Measurements from ENCODE around the gene RNF182.

DNA sequence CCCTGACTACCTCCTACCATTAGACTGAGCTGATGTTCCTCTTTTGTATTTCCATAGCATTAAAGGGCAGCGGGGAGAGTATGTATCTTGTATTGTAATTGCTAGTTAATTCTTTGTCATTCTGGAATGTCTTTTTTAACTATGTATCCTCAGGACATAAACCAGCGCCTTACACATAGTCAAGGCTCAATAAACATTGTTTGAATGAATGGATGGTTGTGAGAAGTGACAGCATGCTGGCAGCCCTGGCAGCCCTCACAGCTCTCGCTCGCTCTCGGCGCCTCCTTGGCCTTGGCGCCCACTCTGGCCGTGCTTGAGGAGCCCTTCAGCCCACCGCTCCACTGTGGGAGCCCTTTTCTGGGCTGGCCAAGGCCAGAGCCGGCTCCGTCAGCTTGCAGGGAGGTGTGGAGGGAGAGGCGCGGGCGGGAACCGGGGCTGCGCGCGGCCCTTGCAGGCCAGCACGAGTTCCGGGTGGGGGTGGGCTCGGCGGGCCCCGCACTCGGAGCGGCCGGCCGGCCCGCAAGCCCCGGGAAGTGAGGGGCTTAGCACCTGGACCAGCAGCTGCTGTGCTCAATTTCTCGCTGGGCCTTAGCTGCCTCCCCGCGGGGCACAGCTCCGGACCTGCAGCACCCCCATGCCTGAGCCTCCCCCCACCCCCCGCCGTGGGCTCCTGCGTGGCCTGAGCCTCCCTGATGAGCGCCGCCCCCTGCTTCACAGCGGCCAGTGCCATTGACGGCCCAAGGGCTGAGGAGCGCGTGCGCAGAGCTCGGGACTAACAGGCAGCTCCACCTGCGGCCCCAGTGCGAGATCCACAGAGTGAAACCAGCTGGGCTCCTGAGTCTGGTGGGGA, 93.1 kb downstream of the RNF182 start:
- no peak for TF ChIP-seq SUZ12 (IDR thresholded peaks at IDR 0.05; ENCODE audit: extremely low read depth, insufficient read depth, insufficient read length)
- TF ChIP-seq ZNF274 (IDR thresholded peaks at IDR 0.05; ENCODE audit: low read depth, low read length): no peak

Measured in NT2/D1 (cell line).